ENCODE measurements around the gene GRID1.

Gene GRID1

GRCh38 chr10:86316990-86317389 is 49.6 kb downstream of the GRID1 start:
- TF ChIP-seq CTCF (conservative IDR thresholded peaks at IDR 0.05; ENCODE audit: control insufficient read depth, insufficient read depth, low read depth, low read length) = no peak
- no peak for DNase-seq (ENCODE audit: low read depth)
- H3K4me3 ChIP-seq (ENCODE audit: control insufficient read depth, low read depth, low read length) = no peak overlapping the region

- DNase-seq (ENCODE audit: low read depth) = no peak
- no peak for TF ChIP-seq CTCF (conservative IDR thresholded peaks at IDR 0.05; ENCODE audit: control insufficient read depth, insufficient read depth, low read depth, low read length)
- no peak overlapping the region for H3K4me3 ChIP-seq (ENCODE audit: control insufficient read depth, low read depth, low read length)
Observed at GRCh38 chr10:86316274-86316835, 50.2 kb downstream of the GRID1 start.

- DNase-seq (ENCODE audit: low read depth) = no peak
- no peak overlapping the region for H3K4me3 ChIP-seq (ENCODE audit: control insufficient read depth, low read depth, low read length)
- no peak for TF ChIP-seq CTCF (conservative IDR thresholded peaks at IDR 0.05; ENCODE audit: control insufficient read depth, insufficient read depth, low read depth, low read length)
Observed at GRCh38 chr10:86315549-86315942, 51.0 kb downstream of the GRID1 start.

- TF ChIP-seq CTCF (conservative IDR thresholded peaks at IDR 0.05; ENCODE audit: control insufficient read depth, insufficient read depth, low read depth, low read length) = no peak
- no peak for DNase-seq (ENCODE audit: low read depth)
- no peak overlapping the region for H3K4me3 ChIP-seq (ENCODE audit: control insufficient read depth, low read depth, low read length)
Observed at GRCh38 chr10:86314616-86315548, 51.7 kb downstream of the GRID1 start.

GRCh38 chr10:86313621-86314041 is 53.0 kb downstream of the GRID1 start:
- DNase-seq (ENCODE audit: low read depth) = no peak
- no peak overlapping the region for H3K4me3 ChIP-seq (ENCODE audit: control insufficient read depth, low read depth, low read length)
- TF ChIP-seq CTCF (conservative IDR thresholded peaks at IDR 0.05; ENCODE audit: control insufficient read depth, insufficient read depth, low read depth, low read length) = no peak

- DNase-seq (ENCODE audit: low read depth) = no peak
- no peak for TF ChIP-seq CTCF (conservative IDR thresholded peaks at IDR 0.05; ENCODE audit: control insufficient read depth, insufficient read depth, low read depth, low read length)
- H3K4me3 ChIP-seq (ENCODE audit: control insufficient read depth, low read depth, low read length) = no peak overlapping the region
Observed at GRCh38 chr10:86312701-86313270, 53.8 kb downstream of the GRID1 start.

All from fibroblast of mammary gland (primary cell).